Activated T-cell treated with anti-CD3 and anti-CD28 coated beads, Interleukin-2, amount 50 U/mL, for 1 hour (primary cell): ENCODE results near the gene LRRC36.
A peak's percentile ranks its signal among the peaks of the same experiment; 100 is the strongest.

Experiments
- DNase-seq: peaks from one replicate; pipeline ENCODE4 v3.0.0-alpha.2; 2020

The LRRC36 gene

DNA sequence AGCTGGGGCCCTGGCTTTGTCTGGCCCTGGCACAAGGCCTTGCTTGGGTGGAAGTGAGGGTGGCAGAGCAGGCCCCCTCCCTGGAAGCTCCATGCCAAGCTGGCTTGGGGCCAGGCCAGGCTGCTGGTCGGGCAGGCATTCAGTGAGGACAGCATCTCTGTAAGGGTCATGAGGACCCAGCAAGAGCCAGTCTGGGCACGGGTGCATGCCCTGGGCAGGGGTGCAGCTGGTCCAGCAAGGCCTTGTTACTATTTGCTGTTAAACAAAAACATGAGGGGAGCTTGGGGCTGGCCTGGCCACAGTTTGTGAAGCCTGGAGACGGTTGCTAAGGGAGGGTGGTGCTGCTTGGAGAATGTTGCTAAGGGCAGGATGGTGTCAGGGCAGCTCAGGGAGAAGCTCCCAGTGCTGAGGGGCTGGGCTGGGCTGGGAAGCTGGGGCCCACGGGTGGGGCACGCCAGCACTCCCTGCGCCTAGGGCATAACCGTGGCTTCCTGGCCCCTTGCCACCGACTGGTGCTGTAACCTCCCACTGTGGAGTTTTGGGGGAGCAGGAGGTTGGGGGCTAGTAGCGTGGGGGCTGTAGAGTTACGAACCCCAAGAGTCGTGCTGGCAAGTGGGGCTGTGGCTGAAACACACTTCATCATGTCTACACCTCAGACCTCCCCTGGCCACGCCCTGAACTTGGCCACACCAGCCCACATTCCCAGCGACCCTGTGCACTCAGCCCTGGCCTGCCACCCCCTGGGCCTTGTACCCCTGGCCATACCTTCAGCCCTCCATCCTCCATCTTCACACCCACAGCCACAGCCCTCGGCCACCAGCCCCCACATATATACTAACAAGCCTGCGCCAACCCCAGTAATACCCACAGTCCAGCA lies 65.0 kb downstream of the LRRC36 start:
- no peak for DNase-seq

DNA sequence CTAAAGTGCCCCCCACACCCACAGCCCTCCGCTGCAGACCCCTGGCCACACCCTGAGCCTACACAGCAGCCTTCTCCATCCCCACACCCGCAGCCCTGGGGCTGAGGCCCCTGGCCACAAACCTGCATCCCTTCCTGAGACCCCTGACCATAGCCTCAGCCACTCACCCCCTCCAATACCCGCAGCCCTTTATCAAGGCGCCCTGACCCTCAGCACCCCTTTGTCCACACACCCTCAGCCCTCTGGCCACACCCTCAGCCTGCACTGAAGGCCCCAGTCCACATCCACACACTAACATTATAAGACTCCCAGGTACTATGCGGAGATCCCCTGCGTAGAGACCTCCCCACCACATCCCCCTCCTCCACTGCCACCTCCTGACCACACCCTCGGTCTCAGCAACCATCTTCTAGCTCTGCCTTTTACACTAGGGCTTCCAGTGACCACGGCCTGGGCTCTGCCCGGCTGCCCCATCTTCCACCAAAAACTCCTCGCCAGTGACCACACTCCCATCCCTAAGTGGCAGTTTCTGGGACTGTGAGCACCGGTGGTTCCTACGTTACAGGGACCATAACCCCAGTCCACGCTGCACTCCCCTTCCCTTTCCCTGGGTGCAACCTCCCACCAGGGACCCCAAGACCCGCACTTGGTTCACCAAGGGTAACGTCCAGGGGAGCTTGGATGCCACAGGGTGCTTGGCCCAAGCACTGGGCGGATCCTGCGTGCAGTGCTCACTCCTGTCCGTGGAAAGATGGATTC lies 65.9 kb downstream of the LRRC36 start:
- no peak for DNase-seq

GRCh38 chr16:67393111-67393787 lies 66.6 kb downstream of the LRRC36 start, which contains the start of gene TPPP3:
TPPP3 (minus strand) TSS chr16:67393498; CDS start chr16:67391111, 2,387 bp downstream.
- peak; percentile 45 for DNase-seq

DNA sequence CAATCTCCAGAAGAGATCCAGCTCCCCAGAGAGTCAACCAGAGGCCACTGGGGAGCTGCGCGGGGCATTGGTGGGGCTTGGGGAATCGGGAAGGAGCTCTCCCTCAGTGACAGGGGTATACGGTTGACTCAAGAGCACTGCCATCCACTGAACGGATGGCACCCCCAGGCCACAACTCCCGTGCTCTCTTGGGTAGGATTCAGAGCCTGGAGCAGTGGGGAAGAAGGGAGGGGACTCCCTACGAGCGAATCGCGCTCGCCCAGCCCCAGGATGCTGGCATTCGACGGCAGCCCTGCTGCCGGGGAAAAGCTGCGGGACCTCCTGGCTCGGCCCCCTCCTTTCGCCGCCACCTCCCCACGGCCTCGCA lies 67.2 kb downstream of the LRRC36 start:
- DNase-seq: no peak

GRCh38 chr16:67394155-67395104 lies 67.8 kb downstream of the LRRC36 start:
- no peak for DNase-seq

GRCh38 chr16:67395105-67395457 lies 68.5 kb downstream of the LRRC36 start:
- no peak for DNase-seq

GRCh38 chr16:67395458-67396158 lies 69.0 kb downstream of the LRRC36 start:
- DNase-seq: no peak

GRCh38 chr16:67396159-67397035 lies 69.8 kb downstream of the LRRC36 start:
- no peak for DNase-seq

DNA sequence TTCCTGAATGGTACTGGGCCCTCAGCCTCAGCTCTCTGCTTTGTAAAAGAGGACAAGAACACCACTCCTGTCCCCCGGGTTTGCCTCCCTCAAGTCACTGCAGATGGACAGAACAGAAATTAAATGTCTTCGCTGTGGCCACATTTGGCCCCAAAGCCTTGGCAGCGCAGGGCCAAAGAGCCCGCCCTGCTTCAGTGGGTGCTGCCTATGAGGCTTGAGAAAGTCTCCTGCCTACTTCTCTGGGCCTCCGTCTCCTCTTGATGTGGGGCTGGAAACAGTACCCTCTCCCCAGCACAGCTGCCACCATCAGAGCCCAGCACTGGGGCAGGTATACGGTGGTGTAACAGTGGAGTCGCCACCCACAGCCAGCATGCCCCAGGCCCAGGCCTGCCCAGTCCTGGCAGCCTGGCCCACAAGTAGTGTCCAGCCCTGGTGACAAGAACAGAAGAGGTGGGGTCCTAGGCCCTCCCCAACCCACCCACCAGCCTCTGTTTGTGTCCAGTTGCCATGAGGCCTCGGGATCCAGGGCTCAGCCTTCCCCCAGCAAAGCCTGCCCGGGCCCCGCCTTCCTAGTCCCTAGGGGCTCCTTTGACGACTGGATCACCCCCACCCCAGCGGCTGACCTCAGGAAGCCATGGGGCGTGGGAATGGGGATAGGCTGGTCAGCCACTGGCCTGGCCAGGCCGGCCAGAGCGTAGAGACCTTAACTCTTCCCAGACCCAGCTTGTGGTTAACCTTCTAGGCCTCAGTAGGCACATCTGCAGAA lies 70.6 kb downstream of the LRRC36 start:
- DNase-seq: no peak

- no peak for DNase-seq
Observed at GRCh38 chr16:67397812-67398545, 71.4 kb downstream of the LRRC36 start.

- no peak for DNase-seq
Observed at GRCh38 chr16:67398546-67399217, 72.1 kb downstream of the LRRC36 start.

GRCh38 chr16:67399218-67399733 lies 72.7 kb downstream of the LRRC36 start:
- DNase-seq: peak; percentile 56

DNA sequence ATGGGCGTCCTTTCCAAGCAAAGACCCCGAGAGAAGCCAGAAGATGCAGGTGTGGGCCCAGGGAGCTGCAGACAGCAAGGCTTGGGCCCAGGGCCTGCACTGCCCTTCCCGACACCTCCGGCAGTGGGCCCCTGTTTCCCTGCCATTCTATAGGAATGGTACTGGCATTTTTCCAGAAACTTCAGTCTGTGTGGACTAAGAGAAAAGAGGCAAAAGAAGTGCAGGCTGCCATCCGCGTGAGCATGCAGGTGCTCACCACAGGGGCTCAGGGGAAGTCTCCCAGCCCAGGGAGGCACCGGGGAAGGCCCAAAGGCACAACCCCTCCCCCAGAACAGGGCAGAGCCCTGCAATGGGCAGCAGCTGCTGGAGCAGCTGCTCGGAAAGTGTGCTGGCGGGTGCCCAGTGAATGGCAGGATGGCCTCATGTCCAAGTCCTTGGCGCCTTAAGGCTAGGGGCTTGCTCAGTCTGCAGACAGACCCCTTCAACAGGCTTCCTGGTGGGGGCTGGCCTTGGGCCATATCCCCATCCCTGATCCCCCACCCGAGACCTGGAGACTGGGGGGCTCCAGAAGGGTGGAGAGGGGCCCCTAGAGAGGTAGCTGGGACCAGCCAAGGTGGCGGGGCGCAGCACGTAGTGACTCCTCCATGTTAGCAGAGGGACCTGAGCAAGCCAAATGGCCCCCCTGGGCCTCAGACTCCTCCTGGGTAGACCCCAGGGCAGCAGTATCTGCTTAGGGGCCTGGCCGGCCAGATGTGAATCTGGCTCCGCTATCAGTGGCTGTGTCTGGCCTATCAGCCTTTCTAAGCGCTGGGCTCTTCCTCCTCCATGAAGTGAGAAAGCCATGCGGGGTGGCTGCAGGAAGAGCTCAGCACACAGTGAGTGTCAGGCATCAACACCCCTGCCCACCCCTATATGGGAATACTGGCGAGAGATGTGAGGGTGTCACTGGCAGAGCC lies 73.4 kb downstream of the LRRC36 start:
- DNase-seq: no peak

DNA sequence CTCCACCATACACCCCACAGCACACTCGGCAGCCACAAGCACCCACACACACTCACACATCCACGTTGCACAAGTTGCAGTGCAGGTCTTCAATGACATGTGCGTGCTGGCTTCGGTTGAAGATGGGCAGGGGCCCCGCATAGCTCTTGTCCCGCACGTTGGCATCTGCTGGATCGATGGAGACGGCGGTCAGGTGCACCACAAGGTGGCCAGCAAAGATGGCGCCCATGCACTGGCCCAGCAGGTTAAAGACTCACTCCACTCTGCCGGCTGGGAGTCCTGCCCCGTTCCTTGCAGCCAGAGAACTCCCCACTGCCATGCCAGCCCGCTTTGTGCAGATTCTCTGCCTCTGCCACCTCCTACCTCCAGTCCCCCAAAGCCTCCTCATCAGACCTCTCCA lies 74.3 kb downstream of the LRRC36 start:
- no peak for DNase-seq

DNA sequence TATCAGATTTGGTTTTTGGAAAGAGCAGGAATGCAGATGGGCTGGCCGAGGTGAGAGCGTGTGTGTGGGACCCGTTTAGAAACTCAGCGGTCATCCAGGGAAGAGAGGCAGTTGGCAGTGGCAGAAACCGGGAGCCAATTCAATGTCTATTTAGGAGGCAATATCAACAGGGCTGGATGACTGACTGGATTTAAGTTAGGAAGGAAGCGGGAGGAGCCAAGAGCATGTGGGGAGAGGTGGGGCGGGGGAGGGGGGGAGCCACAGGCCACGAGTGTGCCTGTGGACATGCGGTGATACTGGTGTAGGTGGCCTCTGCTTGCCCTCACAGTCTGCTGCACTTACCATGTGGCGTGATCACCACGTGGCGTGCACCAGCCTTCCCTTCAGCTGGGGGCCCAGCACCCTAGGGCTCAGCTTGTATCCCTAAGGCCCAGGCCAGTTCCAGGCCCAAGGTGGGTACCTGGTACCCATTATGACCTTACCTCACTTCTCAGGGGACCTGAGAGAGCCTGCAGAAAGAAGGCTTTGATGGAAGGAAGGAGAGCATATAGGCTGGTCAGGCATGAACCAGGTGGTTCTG lies 77.5 kb downstream of the LRRC36 start:
- DNase-seq: no peak

- DNase-seq: no peak
Observed at GRCh38 chr16:67404740-67405226, 78.2 kb downstream of the LRRC36 start.

DNA sequence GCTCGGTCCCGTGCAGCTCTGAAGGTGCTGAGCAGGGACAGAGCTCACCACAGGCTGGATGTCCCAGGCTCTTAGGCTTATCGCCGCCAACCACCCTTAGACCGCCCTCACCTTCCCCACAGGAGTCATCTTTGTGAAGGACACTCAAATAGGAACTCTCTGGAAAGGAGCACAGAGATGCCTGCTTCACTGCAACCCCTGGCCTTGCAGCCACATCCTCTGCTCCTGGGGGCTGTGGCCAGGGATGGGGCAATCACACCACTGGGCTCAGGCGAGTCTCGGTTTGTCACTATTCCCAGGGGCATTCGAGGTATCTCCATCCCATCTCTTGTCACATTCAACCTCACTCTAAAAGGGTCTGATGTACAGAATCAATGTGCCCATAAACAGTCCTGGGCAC lies 78.7 kb downstream of the LRRC36 start:
- DNase-seq: no peak
